ENCODE measurements around the gene TFB1M. TPM values are rescaled to one million over a fixed set of nuclear protein-coding genes. Genes with fewer than 3 reads are reported as not detected.

Gene TFB1M
- total and polyA plus RNA-seq, 7 donors: 10.7 to 22.2 (median 15.1) TPM

DNA sequence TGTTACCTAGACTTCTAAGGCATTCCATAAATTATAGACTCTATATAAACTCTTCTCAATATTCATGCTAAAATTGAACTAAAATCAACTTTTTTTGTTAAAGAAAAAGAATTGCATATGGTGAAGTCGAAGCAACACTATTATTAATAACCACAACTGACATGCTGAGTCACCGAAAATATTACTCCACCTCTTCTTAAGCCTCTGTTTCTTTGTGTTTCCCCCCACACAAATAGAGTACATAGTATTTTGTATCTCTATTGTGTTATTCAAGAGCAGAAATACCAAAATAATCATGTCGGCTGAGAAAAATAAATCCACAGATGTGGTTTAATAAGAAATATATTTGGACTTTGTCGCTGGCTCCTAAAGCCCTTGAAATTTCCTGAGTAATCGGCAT is 23.8 kb downstream of the TFB1M start:
- DNase-seq: no peak
- Histone ChIP-seq H3K36me3 (peaks cover 0 to 31% (median 5%) of the 10 kb centered on the region in 4 donors), H3K4me3 (no peak overlapping the region), H3K4me1 (no peaks in the 10 kb centered on the region), H3K9me3 (no peaks in the 10 kb centered on the region), H3K27ac (no peak overlapping the region), H3K27me3 (no peaks in the 10 kb centered on the region)
- TF ChIP-seq POLR2A (IDR thresholded peaks at IDR 0.05): no peak
- no peak for TF ChIP-seq POLR2AphosphoS5 (IDR thresholded peaks at IDR 0.05)
- no peak for TF ChIP-seq EP300 (IDR thresholded peaks at IDR 0.05)
- TF ChIP-seq, protein P1, sequence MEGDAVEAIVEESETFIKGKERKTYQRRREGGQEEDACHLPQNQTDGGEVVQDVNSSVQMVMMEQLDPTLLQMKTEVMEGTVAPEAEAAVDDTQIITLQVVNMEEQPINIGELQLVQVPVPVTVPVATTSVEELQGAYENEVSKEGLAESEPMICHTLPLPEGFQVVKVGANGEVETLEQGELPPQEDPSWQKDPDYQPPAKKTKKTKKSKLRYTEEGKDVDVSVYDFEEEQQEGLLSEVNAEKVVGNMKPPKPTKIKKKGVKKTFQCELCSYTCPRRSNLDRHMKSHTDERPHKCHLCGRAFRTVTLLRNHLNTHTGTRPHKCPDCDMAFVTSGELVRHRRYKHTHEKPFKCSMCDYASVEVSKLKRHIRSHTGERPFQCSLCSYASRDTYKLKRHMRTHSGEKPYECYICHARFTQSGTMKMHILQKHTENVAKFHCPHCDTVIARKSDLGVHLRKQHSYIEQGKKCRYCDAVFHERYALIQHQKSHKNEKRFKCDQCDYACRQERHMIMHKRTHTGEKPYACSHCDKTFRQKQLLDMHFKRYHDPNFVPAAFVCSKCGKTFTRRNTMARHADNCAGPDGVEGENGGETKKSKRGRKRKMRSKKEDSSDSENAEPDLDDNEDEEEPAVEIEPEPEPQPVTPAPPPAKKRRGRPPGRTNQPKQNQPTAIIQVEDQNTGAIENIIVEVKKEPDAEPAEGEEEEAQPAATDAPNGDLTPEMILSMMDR (IDR thresholded peaks at IDR 0.05): no peak
- 98% methylated on average over 5 of the region's 5 CpGs for WGBS, 2 donors
- intact Hi-C loops (cut with DNase I): no loop called here

DNA sequence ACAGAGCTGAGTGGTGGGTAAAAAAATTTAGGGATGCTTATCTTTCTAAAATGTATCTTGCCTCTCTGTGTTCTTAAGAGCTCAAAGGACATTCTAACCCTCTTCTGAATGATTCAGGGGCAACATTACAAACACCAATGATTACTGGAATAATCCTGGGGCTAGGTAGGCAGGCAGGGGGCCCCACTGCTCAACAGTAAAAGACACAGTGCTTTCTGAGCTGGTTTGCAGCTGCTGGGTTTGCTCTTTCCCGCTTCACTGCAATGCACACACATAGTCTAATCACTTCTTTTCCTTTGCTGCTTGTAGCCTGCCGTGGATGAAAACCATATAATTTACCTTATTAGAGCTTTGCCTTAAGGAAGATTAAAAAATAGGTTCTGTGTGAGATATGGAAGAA is 26.5 kb downstream of the TFB1M start:
- intact Hi-C loops (cut with DNase I): no loop called here
- no peak overlapping the region for H3K4me3 ChIP-seq
- H3K36me3 ChIP-seq: peaks cover 0 to 29% (median 6%) of the 10 kb centered on the region in 4 donors
- 85 to 93% methylated on average over 2 of the region's 2 CpGs for WGBS, 2 donors
- no peak overlapping the region for H3K27ac ChIP-seq
- DNase-seq: no peak
- H3K27me3 ChIP-seq: no peaks in the 10 kb centered on the region
- H3K4me1 ChIP-seq: no peaks in the 10 kb centered on the region
- TF ChIP-seq, protein P1 (IDR thresholded peaks at IDR 0.05): no peak
- TF ChIP-seq EP300 (IDR thresholded peaks at IDR 0.05): no peak
- no peak for TF ChIP-seq POLR2A (IDR thresholded peaks at IDR 0.05)
- no peak for TF ChIP-seq POLR2AphosphoS5 (IDR thresholded peaks at IDR 0.05)
- peaks cover 0 to 4% (median 0%) of the 10 kb centered on the region in 4 donors for H3K9me3 ChIP-seq

DNA sequence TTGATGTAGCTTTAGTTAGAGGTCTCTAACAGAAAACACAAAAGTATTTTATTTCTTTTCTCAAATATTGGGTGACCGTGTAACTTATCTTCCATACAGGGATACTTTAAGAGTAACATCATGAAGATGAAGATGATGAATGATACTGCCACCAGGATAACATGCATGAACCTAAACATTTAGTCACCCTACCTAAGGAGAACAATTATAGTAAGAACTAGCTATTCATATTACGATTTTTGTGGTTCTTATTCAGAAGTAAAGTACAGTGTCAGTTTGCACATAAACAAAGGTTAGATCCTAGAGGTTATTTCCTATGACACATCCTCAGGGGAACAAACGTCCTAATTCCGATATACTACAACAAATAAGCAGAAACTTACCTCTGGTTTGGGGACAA is 29.5 kb downstream of the TFB1M start:
- no peak overlapping the region for H3K4me3 ChIP-seq
- 93 to 95% methylated on average over 4 of the region's 4 CpGs for WGBS, 2 donors
- no peak for DNase-seq
- H3K9me3 ChIP-seq: peaks cover 0 to 4% (median 0%) of the 10 kb centered on the region in 4 donors
- intact Hi-C loops (cut with DNase I): no loop called here
- H3K36me3 ChIP-seq: peaks cover 0 to 32% (median 3%) of the 10 kb centered on the region in 4 donors
- TF ChIP-seq POLR2AphosphoS5 (IDR thresholded peaks at IDR 0.05) (no peak), EP300 (IDR thresholded peaks at IDR 0.05) (no peak), POLR2A (IDR thresholded peaks at IDR 0.05) (no peak)
- TF ChIP-seq, protein P1 (IDR thresholded peaks at IDR 0.05): no peak
- no peaks in the 10 kb centered on the region for H3K4me1 ChIP-seq
- no peaks in the 10 kb centered on the region for H3K27me3 ChIP-seq
- no peak overlapping the region for H3K27ac ChIP-seq

DNA sequence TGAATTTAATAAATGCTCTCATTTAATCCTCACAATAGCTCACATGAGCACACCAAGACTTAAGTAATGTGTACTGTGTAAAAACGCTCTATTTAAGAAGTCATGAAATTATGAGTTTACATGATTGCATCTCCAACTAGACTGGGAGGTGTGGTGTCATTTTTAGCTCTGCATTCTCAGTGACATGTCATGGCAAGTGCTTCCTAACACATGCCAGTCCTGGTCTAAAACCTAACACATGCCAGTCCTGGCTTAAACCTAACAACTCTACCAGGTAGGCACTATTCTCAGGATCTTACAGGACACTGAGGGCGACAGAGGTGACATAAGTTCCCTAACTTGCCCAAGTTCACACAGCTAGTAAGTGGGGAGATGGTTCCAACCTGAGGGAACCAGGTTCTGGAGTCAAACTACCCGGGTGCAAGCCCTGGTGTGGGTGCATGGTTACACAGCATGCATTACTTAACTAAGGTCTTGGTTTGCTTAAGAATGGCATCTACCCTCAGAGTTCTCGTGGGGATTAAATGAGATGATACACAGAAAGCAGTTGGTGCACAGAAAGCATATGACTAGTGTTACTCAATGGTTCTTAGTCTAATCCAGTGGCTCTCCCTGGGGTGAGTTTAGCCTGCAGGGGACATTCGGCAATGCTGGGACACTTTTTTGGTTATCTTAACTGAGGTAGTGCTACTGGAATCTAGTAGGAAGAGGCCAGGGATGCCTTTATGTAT is 35.8 kb downstream of the TFB1M start:
- no peak for TF ChIP-seq POLR2A (IDR thresholded peaks at IDR 0.05)
- TF ChIP-seq EP300 (IDR thresholded peaks at IDR 0.05): no peak
- TF ChIP-seq POLR2AphosphoS5 (IDR thresholded peaks at IDR 0.05): no peak
- TF ChIP-seq, protein P1 (IDR thresholded peaks at IDR 0.05): no peak
- 97% methylated on average over 5 of the region's 5 CpGs for WGBS, 2 donors
- Histone ChIP-seq H3K27me3 (no peaks in the 10 kb centered on the region), H3K4me3 (no peak overlapping the region), H3K9me3 (no peaks in the 10 kb centered on the region), H3K36me3 (peaks cover 0 to 8% (median 0%) of the 10 kb centered on the region in 4 donors), H3K27ac (no peak overlapping the region), H3K4me1 (peaks cover 0 to 37% (median 33%) of the 10 kb centered on the region in 4 donors)
- no peak for DNase-seq
- intact Hi-C loops (cut with DNase I): loop anchor here (5.0 kb wide), 1 partner anchor 34 kb away; the partner anchor contains the start of gene TFB1M
